HG02571 (cell line): ENCODE data around the gene FAM83D.

Experiments
- ATAC-seq: cut with Tn5 transposase; IDR thresholded peaks from one replicate; pipeline ENCODE4 v1.9.1; 2021; ENCODE audit warnings: mild to moderate bottlenecking, moderate library complexity; ENCODE audit not compliant: unreplicated experiment

FAM83D gene, protein sequence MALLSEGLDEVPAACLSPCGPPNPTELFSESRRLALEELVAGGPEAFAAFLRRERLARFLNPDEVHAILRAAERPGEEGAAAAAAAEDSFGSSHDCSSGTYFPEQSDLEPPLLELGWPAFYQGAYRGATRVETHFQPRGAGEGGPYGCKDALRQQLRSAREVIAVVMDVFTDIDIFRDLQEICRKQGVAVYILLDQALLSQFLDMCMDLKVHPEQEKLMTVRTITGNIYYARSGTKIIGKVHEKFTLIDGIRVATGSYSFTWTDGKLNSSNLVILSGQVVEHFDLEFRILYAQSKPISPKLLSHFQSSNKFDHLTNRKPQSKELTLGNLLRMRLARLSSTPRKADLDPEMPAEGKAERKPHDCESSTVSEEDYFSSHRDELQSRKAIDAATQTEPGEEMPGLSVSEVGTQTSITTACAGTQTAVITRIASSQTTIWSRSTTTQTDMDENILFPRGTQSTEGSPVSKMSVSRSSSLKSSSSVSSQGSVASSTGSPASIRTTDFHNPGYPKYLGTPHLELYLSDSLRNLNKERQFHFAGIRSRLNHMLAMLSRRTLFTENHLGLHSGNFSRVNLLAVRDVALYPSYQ

DNA sequence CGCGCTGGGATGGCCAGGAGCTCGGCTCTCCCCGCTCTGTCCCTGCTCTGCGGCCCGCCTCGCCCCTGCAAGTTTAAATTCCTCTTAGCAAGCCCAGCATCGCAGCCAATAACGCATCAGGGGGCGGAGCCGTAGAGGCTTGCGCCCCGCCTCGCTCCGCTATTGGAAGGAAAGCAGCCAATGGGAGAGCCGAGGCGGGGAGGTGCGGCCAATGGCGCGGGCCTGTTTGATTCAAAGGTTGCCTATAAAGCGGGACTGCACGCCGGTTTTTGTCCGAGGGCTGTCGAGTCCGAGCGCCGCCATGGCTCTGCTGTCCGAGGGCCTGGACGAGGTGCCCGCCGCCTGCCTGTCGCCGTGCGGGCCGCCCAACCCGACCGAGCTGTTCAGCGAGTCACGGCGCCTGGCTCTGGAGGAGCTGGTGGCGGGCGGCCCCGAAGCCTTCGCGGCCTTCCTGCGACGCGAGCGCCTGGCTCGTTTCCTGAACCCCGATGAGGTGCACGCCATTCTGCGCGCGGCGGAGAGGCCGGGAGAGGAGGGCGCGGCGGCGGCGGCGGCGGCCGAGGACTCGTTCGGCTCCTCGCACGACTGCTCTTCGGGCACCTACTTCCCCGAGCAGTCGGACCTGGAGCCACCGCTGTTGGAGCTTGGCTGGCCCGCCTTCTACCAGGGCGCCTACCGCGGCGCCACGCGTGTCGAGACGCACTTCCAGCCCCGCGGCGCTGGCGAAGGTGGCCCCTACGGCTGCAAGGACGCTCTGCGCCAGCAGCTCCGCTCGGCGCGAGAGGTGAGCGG is at the start of gene FAM83D:
Gene FAM83D (plus strand): TSS at position 276 of the 792 bp plus-strand sequence. CDS start 26 bp downstream, at position 302.
- peak; percentile 84 for ATAC-seq

DNA sequence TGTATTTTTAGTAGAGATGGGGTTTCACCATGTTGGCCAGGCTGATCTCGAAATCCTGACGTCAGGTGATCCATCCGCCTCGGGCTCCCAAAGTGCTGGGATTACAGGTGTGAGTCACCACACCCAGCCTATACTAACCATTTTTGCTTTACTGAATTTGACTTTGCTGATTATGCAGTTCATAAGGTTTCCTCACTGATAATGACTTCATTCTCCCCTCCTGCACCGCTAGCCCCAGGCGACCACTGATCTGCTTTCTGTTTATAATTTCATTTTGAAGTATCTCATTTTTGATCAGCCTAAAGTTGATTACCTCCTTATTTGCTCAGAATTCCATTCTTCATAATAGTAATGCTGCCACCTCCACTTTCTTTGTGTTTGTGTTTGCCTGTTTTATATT is 48.7 kb upstream of the FAM83D start:
- ATAC-seq = no peak

DNA sequence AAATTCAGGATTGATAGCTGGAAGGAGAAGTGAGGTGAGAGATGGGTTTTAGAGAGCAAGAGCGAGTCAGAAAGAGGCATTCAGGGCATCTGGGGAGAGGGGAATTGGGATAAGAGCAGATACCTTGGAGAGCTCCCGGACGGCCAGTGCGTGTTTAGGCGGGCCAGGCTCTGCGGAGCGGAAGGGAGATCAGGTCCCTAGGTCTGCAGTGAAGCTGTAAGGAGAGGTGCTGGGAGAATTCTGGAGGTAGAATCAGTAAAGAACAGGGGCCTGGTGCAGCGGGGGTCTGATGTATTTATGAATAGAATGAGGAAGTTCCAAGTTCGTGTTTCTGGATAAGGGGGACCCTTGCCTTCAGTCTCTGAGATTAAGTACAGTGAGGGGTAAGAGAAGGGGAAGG is 47.4 kb upstream of the FAM83D start:
- no peak for ATAC-seq

DNA sequence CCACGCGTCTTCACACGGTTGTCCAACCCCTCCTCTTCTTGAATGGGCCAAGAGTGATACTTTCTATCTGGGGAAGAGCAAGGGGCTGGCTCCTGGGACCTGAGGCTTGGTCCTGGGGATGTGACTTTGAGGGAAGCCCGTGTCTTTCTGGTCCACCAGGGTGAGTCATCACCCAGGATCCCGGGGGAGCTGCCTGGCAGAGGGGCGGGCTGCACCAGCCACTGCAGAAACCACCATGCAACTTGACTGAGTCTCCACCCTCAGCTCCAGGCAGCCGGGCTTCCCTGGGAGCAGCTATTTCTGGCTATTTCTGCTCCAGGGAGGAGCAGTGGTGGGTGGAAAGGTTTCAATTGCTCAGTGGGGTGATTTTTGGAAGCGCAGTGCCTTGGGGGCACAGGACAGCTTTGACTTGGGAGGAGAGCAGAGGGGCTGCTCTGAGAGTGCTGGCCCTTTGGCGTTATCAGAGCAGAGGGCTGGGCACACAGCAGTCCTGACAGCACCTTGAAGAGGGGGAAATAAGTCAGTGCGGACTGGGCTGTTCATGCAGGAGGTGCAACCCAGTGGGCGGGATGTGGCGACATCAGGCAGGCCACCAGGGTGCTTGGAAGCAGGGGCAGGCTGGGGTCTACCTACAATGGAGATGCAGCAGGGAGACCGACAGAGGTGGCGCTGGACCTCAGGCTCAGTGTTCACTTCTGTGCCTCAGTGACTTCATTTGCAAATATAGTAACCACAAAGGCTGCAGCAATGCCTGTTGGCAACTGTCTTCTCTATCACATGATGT is 45.1 kb upstream of the FAM83D start:
- no peak for ATAC-seq

DNA sequence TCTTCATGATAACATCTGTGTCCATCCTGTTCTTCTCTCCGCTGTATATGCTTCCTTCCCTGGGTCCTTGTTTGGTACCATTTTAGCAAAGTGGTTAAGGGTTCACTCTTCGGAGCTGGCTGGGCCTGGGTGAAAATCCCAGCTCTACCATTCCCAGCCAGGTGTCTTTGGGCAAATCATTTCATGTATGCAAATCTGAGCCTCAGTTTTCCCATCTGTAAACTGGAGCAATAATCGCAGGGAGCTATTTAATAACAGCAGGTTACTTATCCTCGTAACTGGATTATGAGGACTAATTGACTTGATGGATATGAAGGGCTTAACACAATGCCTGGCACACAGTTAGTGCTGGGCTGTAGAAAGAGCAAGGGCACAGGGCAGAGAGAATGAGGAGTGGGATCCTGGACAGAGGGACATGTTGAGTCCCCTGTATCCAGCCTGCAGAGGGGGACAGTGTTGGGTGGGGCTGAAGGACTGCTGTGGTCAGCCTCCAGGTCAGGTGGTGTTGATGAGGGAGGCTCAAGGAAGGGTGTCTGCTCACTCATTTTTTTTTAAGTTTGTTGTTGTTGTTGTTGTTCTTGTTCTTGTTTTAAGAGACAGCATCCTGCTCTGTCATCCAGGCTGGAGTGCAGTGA is 44.3 kb upstream of the FAM83D start:
- no peak for ATAC-seq

DNA sequence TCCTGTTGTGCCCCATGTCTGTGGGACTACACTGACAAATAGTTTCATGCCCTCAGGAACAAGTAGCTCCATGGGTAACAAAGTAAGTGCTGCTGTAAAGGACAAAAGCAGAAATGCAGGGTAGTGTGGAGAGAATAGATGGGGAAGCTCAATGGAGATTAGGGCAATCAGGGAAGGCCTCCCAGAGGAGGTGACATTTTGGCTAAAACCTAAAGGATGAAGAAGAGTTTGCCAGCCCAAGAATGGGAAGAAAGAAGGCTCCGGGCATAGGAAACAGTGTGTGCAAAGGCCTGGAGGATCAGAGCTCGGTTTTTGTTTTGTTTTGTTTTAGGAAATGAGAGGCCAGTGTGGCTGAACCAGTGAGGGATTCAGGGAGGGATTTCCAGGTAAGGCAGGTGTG is 43.6 kb upstream of the FAM83D start:
- no peak for ATAC-seq

DNA sequence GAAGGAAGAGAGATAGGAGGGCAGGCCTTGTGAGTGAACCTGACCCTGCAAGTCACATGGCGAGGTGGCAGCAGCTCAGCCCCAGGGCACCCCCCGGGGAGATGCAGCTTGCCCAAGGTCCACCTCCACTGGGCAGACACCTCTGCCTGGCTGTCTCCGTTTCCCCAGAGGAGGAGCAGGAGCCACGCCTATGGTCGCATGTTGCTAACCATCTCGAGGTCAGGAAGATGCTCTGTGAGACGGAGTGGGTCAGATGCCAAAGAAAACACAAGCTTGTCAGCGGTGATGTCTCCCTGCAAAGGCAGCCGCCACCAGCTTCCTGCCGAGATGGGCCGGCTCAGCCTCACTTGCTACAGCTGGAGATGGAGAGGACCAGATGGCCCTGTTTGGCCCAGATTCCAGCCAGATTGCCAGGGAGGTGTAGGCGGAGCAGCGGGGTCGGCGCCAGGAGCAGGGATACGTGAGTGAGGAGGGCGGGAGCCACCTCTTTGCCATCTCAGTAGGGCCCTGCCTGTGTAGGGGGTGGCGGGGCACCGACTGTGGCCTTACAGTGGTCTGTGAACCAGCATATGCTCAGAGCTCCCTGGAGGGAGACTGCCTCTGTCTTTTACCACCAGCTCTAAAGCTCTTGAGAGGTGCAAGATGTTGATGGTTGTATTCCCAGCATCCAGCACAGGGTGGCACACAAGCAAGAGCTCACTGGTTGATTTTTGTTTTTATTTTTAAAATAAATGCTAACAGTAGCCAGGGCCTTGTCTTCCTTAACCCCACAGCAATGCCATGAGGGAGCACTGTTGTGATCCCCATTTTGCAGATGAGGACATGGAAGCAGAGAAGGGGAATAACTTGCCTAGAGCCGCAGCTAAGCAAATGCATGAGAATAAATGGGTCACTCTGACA is 42.9 kb upstream of the FAM83D start:
- ATAC-seq = no peak

DNA sequence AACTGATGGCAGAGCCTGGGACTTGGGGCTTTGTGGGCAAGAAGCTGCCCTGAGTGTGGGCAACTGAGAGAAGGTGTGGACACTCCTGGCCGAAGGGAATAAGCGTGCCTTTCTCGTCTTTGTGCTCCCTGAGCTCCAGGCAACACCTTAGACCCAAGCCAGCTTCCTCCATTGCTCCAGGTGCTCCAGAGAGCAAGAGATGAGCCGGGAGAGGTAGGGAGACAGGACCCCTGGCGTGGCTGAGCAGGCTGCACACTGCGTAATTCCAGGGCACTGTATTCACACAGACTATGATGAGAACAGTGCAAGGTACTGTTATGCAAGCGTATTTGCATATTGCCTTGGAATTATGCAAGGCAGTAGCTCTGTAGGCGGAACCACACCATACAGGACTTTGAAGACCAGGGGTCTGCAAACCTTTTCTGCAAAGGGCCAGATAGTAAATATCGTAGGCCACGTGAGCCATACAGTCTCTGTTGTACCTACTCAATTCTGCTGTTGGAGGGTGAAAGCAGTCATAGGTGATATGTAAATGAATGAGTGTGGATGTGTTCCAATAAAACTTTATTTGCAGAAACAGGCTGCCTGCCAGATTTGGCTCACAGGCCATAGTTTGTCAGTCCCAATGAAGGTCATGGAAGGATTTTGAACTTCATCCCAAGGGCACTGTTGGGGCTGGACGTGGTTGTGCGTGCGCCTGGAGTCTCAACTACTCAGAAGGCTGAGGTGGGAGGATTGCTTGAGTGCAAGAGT is 42.1 kb upstream of the FAM83D start:
- ATAC-seq = no peak

DNA sequence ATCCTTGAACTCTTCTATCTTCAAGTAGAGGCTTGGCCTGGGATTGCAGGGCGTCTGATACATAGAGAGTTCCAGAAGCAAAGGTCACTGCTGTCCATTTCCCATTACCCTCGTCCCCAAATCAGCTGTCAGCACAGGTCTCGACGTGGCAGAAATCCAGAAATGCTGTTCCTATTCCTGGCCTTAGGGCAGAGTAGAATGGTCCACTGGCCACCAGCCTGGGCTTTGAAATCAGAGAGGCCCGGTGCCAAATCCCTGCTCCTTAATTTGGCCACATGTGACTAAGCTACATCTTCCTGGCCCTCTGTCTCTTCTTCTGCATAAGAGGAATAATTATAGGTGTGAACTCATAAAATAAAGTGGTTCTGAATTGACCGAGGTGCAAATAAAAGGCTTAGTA is 40.9 kb upstream of the FAM83D start:
- no peak for ATAC-seq

DNA sequence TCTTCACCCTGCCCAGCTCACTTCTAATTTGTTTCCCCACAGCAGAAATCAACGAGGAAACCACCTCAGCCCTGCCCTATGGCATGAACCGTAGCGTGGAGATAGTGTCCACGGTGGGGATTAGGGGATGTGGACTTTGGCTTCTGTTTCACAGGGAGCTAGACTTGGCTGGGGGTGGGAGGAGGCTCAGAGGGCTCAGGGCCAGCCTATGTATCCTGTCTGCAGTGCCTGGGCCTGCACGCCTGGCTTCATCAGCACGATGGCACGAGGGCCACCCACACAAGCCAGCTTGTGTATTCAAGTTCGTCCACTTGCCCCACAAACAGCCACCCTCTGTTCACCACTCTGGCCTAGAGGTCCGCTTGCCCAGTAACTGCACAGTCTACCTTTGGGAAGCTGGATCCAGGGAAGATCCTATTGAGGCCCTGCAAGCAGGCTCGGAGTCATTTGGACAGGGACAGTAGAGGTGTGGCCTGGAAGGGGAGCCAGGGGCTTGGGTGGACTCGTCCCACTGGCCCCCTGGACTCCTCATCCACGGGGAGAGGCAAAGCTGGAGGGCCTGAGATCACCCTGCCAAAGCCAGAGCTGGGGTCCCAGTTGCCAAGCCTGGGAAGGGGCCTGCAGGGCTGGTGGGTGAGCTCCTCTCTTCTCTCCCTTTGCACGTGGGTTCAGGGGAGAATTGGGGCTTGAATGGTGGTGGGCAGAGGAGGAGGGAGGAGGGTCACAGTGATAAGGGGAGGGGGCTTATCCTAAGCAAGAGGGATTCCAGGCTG is 38.0 kb upstream of the FAM83D start:
- ATAC-seq = no peak

DNA sequence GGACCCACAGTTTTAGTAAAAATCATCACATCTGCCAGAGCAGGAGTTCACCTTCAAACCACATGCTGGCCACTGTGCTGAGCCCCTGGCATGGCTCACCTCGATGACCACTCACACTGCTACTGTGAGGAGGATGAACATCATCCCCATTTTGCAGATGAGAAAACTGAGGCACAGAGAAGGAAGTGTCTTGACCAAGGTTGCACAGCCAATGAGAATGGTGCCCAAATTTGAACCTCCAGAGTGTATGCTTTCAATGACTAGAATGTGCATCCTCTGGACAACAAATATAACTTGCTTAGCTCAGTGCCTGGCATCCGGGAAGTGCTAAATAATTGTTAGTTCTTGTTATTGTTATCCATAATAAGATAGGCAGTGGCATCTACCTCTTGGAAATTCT is 37.2 kb upstream of the FAM83D start:
- ATAC-seq = no peak

DNA sequence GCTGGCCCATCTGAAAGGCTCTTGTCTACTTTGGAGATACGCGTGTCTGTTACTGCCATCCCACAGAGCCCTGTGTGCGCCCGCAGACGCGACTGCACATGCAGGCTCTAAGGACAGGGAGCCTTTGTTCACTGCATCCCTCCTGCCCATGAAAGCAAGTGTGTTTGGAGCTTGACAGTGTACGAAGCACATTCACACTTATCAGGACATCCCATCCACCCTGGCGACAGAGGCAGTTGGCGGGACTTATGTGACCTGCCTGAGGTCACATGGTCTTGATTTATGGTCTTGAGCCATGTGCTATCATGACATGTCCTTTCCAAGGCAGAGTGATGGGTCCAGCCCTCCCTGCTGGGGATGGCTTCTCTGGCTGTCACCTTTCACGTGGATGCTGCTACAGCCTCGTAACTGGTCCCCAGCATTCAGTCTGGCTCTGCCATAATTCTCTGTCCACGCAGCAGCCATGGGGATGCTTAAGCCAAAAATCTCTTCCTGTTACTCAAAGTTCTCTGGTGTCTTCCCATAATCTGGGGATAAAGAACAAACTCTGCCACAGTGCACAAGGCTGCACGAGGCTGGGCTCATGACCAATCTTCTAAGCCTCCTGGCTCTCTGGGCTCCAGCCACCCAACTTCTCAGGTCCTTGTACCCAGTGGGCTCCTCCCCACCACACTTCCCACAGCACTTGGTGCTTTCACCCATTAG is 36.3 kb upstream of the FAM83D start:
- no peak for ATAC-seq

DNA sequence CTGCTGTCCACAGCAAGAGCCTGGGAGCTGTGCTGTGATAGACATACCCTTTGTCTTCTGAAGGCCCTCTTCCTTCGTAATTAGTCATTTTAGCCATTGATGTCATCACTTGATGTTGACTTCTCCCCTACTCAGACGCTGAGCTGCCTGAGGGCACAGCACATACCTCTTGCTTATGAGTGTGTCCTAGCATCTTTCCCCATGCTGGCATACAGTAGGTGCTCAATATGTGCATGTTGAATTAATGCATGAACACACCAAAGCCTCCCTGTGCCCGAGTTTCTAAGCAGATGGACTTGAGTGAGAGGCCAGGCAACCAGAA is 35.8 kb upstream of the FAM83D start:
- ATAC-seq = no peak

DNA sequence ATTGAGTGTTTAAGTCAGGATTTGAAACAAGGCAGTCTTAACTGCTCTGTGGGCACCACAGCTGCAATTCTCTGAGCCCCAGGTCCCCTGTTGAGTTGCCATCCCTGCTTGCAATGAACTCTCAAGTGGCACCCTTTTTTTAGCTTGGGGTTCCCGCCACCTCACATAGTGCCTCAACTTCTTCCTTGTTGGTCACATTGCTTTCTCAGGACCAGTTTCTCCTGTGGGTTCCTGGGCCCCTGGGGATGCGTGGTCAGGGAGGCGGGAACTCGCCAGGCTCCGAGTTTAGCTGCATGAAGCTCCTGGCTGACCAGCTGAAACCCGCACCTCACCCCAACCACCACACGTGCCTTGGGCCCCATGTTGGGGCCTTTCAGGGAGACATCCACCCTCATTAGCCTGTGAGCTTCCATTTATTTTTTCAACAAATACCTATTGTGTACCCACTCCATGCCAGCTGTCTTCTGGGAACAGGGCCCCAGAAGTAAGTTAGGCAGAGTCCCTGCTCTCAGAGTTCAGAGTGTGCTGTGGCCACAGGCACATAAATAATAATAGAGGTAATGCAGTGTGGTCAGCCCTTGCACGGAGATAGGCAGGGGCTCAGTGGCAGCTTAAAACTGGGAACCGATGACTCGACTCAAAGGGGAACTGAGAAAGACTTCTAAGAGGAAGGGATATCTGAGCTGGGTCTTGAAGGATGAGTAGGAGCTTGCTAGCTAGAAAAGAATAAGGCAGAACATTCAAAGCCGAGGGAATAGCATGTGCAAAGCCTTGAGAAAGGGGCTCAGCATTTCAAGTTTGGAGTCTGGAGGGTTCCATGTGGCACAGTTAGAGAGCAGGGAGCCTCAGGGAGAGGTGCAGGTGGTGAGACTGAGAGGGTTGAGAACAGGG is 33.9 kb upstream of the FAM83D start:
- peak; percentile 45 for ATAC-seq

DNA sequence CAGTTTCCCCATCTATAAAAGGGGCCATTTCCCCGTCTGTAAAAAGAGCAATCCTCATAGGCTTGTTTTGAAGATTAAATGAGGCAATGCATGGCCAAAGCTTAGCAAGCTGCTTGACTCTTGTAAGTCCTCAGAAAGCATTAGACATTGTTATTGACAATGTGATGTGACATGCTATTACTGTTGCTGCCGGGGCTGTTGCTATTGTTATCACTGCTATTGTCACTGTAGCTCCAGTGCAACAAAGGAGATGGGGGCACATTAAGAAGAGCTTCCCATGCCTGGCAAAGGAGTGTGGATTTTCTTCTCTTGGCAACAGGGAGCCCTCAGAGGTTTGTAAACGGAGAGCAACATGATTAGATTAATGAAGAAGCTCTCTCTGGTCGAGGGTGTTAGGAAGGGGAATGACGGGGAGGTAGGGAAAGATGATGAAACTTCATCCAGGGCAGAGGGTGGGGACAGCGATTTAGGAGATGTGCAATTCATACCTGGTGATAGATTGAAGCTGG is 33.1 kb upstream of the FAM83D start:
- ATAC-seq = no peak

DNA sequence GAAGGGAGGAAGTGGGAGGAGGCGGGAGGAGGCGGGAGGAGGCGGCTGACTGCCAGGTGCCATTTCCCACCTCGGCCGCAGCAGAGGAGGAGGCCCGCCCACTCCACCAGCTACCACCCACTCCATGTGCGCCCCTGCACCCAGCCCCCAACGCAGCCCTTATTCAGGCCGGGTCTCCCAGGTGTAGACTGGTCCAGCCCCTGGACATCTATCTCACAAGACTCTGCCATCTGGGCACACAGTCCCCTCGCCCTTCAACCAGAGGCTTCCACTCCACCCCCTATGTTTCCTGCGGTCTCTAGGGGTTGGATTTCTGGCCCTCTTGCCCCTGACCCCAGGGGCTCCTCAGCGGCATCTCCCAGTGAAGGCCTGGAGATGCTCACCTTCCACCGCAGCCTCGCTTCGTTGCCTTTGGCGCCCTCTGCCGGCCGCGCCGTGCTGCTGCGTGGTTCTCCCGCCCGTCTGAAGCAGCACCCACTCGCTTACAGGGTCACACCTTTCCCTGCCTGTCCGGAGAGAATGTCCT is 32.6 kb upstream of the FAM83D start:
- ATAC-seq = no peak
